Memory B cell (primary cell): Measurements from ENCODE around the gene DNASE2B.

Experiments
- ATAC-seq: fragments of 150-1000 bp; cut with Tn5 transposase; 2 replicates; pipeline ENCODE4 v1.10.0; 2021; ENCODE audit warnings: low read depth, mild to moderate bottlenecking, moderate library complexity
- DNase-seq, 2 donors: peaks; one replicate each; pipeline ENCODE4 v3.0.0; 2022; ENCODE audit warnings: low spot score in 2 of 2
- H3K27ac Mint-ChIP-seq: one replicate; pipeline ENCODE4 v1.8.0; 2022; ENCODE audit warnings: mild to moderate bottlenecking, moderate library complexity, mixed read lengths
- H3K27me3 Mint-ChIP-seq: one replicate; pipeline ENCODE4 v1.8.0; 2022; ENCODE audit warnings: mixed read lengths
- H3K36me3 Mint-ChIP-seq: one replicate; pipeline ENCODE4 v1.8.0; 2022; ENCODE audit warnings: mild to moderate bottlenecking, mixed read lengths
- H3K4me1 Mint-ChIP-seq: one replicate; pipeline ENCODE4 v1.8.0; 2022; ENCODE audit warnings: mixed read lengths
- H3K4me3 Mint-ChIP-seq: one replicate; pipeline ENCODE4 v1.8.0; 2022; ENCODE audit warnings: mild to moderate bottlenecking, moderate library complexity, mixed read lengths
- H3K9me3 Mint-ChIP-seq: one replicate; pipeline ENCODE4 v1.8.0; 2022; ENCODE audit warnings: mixed read lengths

DNASE2B gene

GRCh38 chr1:84382127-84382526, 16.2 kb upstream of the DNASE2B start:
- no peak overlapping the region for H3K27ac Mint-ChIP-seq
- H3K4me3 Mint-ChIP-seq, result no peak overlapping the region
- H3K36me3 Mint-ChIP-seq, result no peaks in the 10 kb centered on the region
- H3K9me3 Mint-ChIP-seq, result no peaks in the 10 kb centered on the region
- DNase-seq, result no peak
- no peak for ATAC-seq
- H3K4me1 Mint-ChIP-seq, result no peaks in the 10 kb centered on the region
- H3K27me3 Mint-ChIP-seq, result peaks cover 2% of the 10 kb centered on the region

DNA sequence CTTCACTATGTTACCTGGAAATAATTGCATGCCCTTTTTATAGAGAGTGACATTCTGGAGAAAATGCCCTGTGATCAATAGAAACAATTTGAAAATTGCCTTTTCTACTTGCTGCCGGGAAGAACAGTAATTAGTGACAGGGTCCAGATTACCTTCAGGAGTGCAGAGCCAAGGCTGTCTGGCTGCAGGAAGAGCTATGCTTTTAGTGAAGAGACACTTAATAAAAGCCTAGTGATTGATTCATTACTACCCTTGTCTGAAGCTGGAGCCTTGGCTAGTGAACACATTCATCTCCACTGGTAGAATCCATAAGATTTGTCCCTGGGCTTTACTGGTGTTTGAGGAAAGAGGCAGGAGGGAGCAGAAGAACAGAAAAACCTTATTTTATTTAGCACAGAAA, 12.9 kb upstream of the DNASE2B start:
- Mint-ChIP-seq H3K9me3 (no peaks in the 10 kb centered on the region), H3K4me1 (no peaks in the 10 kb centered on the region), H3K36me3 (no peaks in the 10 kb centered on the region), H3K27me3 (peaks cover 2% of the 10 kb centered on the region), H3K27ac (no peak overlapping the region), H3K4me3 (no peak overlapping the region)
- DNase-seq (no peak), ATAC-seq (no peak)

DNA sequence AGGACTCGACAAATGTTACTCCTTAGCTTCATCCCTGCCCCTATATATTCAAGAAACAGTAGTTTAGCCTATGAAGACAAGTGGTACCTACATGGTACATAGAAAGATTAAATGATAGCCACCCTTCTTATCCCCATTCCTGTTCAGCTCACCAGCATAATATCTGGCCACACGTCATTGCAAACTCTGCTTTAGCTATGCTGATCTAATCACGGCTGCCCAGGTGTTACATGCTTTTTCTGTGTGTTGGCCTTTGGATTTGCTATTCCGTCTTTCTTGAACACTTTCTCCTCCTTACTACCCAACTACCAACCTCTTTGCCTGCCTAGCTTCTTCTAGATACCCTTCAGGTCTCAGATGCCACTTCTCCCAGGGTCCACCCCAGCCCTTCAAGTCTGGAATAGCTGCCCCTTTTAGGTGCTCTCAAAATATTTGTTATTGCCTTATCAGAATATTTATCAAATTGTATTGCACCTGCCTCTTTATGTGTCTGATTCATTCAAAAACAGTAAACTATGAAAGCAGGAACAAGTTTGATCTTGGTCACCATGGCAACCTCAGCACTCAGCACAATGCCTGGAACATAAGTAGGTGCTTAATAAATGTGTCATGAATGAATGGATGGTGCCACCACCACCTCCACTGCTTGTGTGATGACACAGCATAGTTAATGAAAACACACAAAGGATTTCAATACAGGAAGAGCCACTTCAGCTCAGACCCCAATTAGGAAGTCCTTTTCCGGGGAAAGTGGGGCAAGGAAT, 11.4 kb upstream of the DNASE2B start:
- DNase-seq (no peak), ATAC-seq (no peak)
- no peaks in the 10 kb centered on the region for H3K36me3 Mint-ChIP-seq
- H3K4me3 Mint-ChIP-seq, result no peak overlapping the region
- no peaks in the 10 kb centered on the region for H3K4me1 Mint-ChIP-seq
- H3K9me3 Mint-ChIP-seq, result no peaks in the 10 kb centered on the region
- no peak overlapping the region for H3K27ac Mint-ChIP-seq
- H3K27me3 Mint-ChIP-seq, result peaks cover 2% of the 10 kb centered on the region

- ATAC-seq, result peak; percentile 29
- Mint-ChIP-seq H3K4me1 (no peaks in the 10 kb centered on the region), H3K4me3 (no peak overlapping the region), H3K36me3 (no peaks in the 10 kb centered on the region), H3K27ac (no peak overlapping the region), H3K9me3 (no peaks in the 10 kb centered on the region), H3K27me3 (peaks cover 2% of the 10 kb centered on the region)
- no peak for DNase-seq
These were observed 10.7 kb upstream of the DNASE2B start for GRCh38 chr1:84387480-84388163.

- ATAC-seq (no peak), DNase-seq (no peak)
- Mint-ChIP-seq H3K9me3 (no peaks in the 10 kb centered on the region), H3K27ac (no peak overlapping the region), H3K27me3 (no peaks in the 10 kb centered on the region), H3K4me1 (no peaks in the 10 kb centered on the region), H3K36me3 (no peaks in the 10 kb centered on the region), H3K4me3 (no peak overlapping the region)
These were observed 8.1 kb upstream of the DNASE2B start for GRCh38 chr1:84390226-84390625.

DNA sequence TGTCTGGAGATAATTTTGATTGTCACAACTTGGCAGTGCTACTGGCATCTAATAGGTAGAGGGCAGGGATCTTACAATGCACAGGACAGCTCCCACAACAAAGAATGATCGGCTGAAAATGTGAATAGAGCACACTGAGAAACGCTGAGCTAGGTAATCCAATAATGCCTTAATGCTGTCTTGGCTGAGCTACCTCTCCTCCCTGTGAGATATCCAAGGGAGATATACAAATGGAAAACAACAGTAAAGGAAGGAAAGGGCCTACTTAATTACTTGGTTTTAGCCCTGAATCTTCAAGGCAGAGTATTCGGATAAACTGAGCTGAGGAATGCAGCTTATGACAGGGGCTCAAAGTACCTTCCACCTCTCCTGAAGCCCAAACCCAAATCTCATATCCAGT, 2.9 kb downstream of the DNASE2B start:
- no peak overlapping the region for H3K27ac Mint-ChIP-seq

DNA sequence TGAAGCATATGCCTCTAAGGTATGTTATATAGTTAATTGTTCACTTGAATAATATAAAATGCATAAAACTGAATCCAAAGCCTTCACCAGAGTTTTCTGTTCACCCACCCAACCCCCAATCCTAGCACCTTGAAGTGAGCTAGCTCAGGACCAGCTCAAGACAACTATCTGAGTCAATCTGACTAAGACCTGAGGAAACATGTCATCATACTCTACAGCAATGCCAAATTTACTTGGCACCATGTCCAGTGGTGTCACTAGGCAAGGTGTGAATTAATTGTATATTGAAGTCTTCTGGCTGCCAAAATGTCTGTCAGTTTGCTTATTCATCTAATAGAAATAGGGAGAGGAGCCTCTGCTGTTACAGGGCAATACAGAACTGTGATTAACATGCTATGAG, 3.8 kb downstream of the DNASE2B start:
- no peak overlapping the region for H3K27ac Mint-ChIP-seq
- no peak for ATAC-seq
- DNase-seq, result no peak
- H3K27me3 Mint-ChIP-seq, result no peaks in the 10 kb centered on the region
- H3K4me1 Mint-ChIP-seq, result no peaks in the 10 kb centered on the region
- no peak overlapping the region for H3K4me3 Mint-ChIP-seq
- H3K36me3 Mint-ChIP-seq, result no peaks in the 10 kb centered on the region
- no peaks in the 10 kb centered on the region for H3K9me3 Mint-ChIP-seq

More for the DNA sequence above, 2.9 kb downstream of the DNASE2B start:
- Mint-ChIP-seq H3K9me3 (no peaks in the 10 kb centered on the region), H3K4me3 (no peak overlapping the region), H3K4me1 (no peaks in the 10 kb centered on the region), H3K36me3 (no peaks in the 10 kb centered on the region), H3K27me3 (no peaks in the 10 kb centered on the region)
- ATAC-seq (no peak), DNase-seq (no peak)

DNA sequence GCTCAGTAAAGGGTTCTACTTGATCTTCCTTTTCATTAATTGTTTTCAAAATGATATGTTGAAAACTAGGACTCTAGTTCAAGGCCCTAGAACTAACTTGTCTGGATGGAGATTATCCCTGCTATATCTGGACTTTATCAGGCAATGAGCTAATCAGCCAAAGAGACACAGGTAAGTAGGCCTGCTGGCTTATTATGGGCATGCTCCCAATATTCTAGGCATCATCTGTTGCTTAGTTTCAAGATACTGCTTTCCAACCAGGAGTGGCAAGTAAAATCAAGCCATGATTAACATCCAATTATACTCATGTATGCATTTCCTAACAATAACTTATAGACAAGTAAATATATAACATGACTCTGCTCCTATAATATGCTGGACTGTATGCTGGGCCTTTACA, 4.2 kb downstream of the DNASE2B start:
- Mint-ChIP-seq H3K27ac (no peak overlapping the region), H3K4me3 (no peak overlapping the region), H3K36me3 (no peaks in the 10 kb centered on the region), H3K9me3 (no peaks in the 10 kb centered on the region), H3K27me3 (no peaks in the 10 kb centered on the region), H3K4me1 (no peaks in the 10 kb centered on the region)
- no peak for ATAC-seq
- no peak for DNase-seq

DNA sequence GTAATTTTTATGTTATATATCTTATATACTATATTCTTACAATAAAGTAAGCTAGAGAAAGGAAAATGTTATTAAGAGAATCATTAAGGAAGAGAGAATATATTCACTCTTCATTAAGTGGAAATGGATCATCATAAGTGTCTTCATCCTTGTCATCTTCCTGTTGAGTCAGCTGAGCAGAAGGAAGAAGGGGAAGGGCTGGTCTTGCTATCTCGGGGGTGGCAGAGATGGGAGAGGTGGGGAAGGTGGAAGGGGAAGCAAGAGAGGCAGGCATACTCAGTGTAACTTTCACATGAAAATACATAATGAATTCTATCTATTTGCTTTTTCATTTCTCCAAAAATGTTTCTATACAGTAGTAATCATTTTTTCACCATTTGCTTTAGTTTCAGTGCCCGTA, 5.1 kb downstream of the DNASE2B start:
- Mint-ChIP-seq H3K27ac (no peak overlapping the region), H3K27me3 (no peaks in the 10 kb centered on the region)
- DNase-seq, result no peak

GRCh38 chr1:84406346-84406861, 8.1 kb downstream of the DNASE2B start:
- Mint-ChIP-seq H3K4me1 (no peaks in the 10 kb centered on the region), H3K9me3 (no peaks in the 10 kb centered on the region), H3K27ac (no peak overlapping the region), H3K27me3 (no peaks in the 10 kb centered on the region), H3K36me3 (no peaks in the 10 kb centered on the region), H3K4me3 (no peak overlapping the region)
- ATAC-seq (no peak), DNase-seq (no peak)

More for the DNA sequence above, 5.1 kb downstream of the DNASE2B start:
- no peak for ATAC-seq
- no peaks in the 10 kb centered on the region for H3K9me3 Mint-ChIP-seq
- no peak overlapping the region for H3K4me3 Mint-ChIP-seq
- H3K36me3 Mint-ChIP-seq, result no peaks in the 10 kb centered on the region
- no peaks in the 10 kb centered on the region for H3K4me1 Mint-ChIP-seq

- ATAC-seq, result no peak
- no peaks in the 10 kb centered on the region for H3K4me1 Mint-ChIP-seq
- H3K36me3 Mint-ChIP-seq, result no peaks in the 10 kb centered on the region
- no peak overlapping the region for H3K4me3 Mint-ChIP-seq
- no peaks in the 10 kb centered on the region for H3K9me3 Mint-ChIP-seq
- no peaks in the 10 kb centered on the region for H3K27me3 Mint-ChIP-seq
- no peak for DNase-seq
- H3K27ac Mint-ChIP-seq, result no peak overlapping the region
These were observed 9.2 kb downstream of the DNASE2B start for GRCh38 chr1:84407524-84407923.

- ATAC-seq, result no peak
- Mint-ChIP-seq H3K4me3 (no peak overlapping the region), H3K27ac (no peak overlapping the region), H3K4me1 (no peaks in the 10 kb centered on the region), H3K27me3 (no peaks in the 10 kb centered on the region), H3K9me3 (no peaks in the 10 kb centered on the region), H3K36me3 (no peaks in the 10 kb centered on the region)
- no peak for DNase-seq
These were observed 9.7 kb downstream of the DNASE2B start for GRCh38 chr1:84407958-84408422.

DNA sequence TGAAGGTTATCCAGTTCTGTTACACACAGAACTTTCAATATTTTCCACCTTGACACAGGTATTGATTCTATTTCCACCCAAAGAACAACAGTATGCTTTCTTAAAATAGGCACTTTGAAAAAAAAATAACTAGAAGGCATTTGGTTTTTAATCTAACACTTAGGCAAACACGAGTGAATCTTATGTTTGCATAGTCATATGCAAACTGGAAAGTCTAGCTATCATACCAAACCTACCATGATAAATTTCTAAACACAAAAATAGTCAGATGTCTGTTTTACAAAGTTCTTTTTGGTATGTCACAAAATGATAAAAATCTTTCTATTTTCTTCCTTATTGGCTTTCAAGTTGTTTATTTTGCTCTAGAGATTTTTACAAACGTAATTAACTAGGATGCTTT, 11.6 kb downstream of the DNASE2B start:
- no peak overlapping the region for H3K4me3 Mint-ChIP-seq
- ATAC-seq, result no peak
- H3K36me3 Mint-ChIP-seq, result no peaks in the 10 kb centered on the region
- DNase-seq, result no peak
- H3K27me3 Mint-ChIP-seq, result no peaks in the 10 kb centered on the region
- no peaks in the 10 kb centered on the region for H3K4me1 Mint-ChIP-seq
- H3K27ac Mint-ChIP-seq, result no peak overlapping the region
- H3K9me3 Mint-ChIP-seq, result no peaks in the 10 kb centered on the region

GRCh38 chr1:84410328-84411095, 12.2 kb downstream of the DNASE2B start:
- Mint-ChIP-seq H3K27me3 (no peaks in the 10 kb centered on the region), H3K9me3 (no peaks in the 10 kb centered on the region), H3K36me3 (no peaks in the 10 kb centered on the region), H3K4me1 (no peaks in the 10 kb centered on the region), H3K27ac (no peak overlapping the region), H3K4me3 (no peak overlapping the region)
- no peak for DNase-seq
- ATAC-seq, result no peak
